ENCODE measurements around the gene FAM13A.

FAM13A gene

DNA sequence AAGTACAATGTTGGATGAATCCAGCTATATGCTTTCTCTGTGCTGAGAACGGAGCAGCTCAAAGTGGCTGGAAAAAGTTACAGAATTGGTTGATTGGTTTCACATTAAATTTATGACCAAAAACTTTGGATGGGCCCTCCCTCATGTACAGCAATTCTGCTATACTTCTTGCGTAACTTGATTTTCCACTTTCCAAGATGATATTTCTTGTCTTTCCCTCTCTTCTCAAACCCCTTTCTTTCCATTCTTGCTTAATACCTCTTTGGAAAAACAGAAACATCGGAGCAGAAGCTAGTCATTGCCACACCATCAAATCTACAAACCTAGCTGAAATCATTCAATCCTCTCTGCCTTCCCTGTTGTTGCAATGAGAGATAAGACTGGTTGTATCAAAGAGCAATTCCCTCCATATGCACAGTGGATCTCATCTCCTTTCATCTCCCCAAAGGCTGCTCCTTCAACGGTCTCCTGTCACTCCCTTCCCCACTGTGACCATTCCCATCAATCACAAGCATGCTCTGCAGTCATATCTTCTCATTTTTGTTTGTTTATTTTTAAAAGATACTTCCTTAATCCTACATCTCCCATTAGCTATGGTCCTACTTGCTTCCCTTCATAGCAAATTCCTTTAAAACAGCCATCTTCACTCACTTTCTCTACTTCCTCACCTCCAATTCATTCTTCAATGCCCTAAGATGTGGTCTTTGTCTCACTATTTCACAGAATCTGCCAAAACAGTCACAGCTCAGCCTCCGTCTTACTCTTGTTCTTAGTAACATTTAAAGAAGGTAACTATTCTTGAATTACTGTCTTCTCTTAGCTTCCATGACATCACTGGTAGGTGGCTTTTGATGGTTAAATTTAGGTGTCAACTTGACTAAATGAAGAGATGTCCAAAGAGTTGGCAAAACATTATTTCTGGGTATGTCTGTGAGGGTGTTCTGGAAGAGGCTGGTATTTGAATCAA, 145.5 kb downstream of the FAM13A start:
- Histone ChIP-seq H3K27me3 (replicated peaks; ENCODE audit: insufficient read depth, low read length) (no peaks in the 10 kb centered on the region), H3K4me3 (ENCODE audit: low read length) (no peak overlapping the region), H3F3A (ENCODE audit: insufficient read depth, low read length) (no peaks in the 10 kb centered on the region), H2AFZ (ENCODE audit: low read length) (no peak overlapping the region), H3K79me2 (ENCODE audit: low read length) (no peaks in the 10 kb centered on the region), H3K9me2 (replicated peaks; ENCODE audit: insufficient read depth, low read length) (no peaks in the 10 kb centered on the region), H3K9me3 (replicated peaks; ENCODE audit: insufficient read depth, low read length) (no peaks in the 10 kb centered on the region), H3K27ac (ENCODE audit: low read length) (no peak overlapping the region), H4K20me1 (ENCODE audit: insufficient read depth, low read length) (no peaks in the 10 kb centered on the region), H3K4me2 (ENCODE audit: low read depth, low read length) (no peak overlapping the region), H3K36me3 (replicated peaks; ENCODE audit: insufficient read depth, low read length) (no peaks in the 10 kb centered on the region), H3K4me1 (ENCODE audit: low read length) (no peaks in the 10 kb centered on the region), H3K9ac (ENCODE audit: low read length) (no peak overlapping the region)
- DNase-seq: no peak
- TF ChIP-seq EZH2 (optimal IDR thresholded peaks at IDR 0.05; ENCODE audit: low read depth, low read length): no peak
- no peak for TF ChIP-seq CTCF (IDR thresholded peaks at IDR 0.05; ENCODE audit: low read length)
- TF ChIP-seq EZH2phosphoT487 (IDR thresholded peaks at IDR 0.05; ENCODE audit: low read length): no peak

- no peaks in the 10 kb centered on the region for H3K36me3 ChIP-seq (replicated peaks; ENCODE audit: insufficient read depth, low read length)
- DNase-seq: no peak
- H3K9me3 ChIP-seq (replicated peaks; ENCODE audit: insufficient read depth, low read length): no peaks in the 10 kb centered on the region
- H3F3A ChIP-seq (ENCODE audit: insufficient read depth, low read length): no peaks in the 10 kb centered on the region
- no peak overlapping the region for H3K27ac ChIP-seq (ENCODE audit: low read length)
- no peak overlapping the region for H3K9ac ChIP-seq (ENCODE audit: low read length)
- no peaks in the 10 kb centered on the region for H3K27me3 ChIP-seq (replicated peaks; ENCODE audit: insufficient read depth, low read length)
- TF ChIP-seq CTCF (IDR thresholded peaks at IDR 0.05; ENCODE audit: low read length) (no peak), EZH2phosphoT487 (IDR thresholded peaks at IDR 0.05; ENCODE audit: low read length) (no peak), EZH2 (optimal IDR thresholded peaks at IDR 0.05; ENCODE audit: low read depth, low read length) (no peak)
- no peaks in the 10 kb centered on the region for H3K9me2 ChIP-seq (replicated peaks; ENCODE audit: insufficient read depth, low read length)
- H3K4me1 ChIP-seq (ENCODE audit: low read length): no peaks in the 10 kb centered on the region
- no peak overlapping the region for H3K4me2 ChIP-seq (ENCODE audit: low read depth, low read length)
- no peaks in the 10 kb centered on the region for H3K79me2 ChIP-seq (ENCODE audit: low read length)
- no peak overlapping the region for H2AFZ ChIP-seq (ENCODE audit: low read length)
- H4K20me1 ChIP-seq (ENCODE audit: insufficient read depth, low read length): no peaks in the 10 kb centered on the region
- H3K4me3 ChIP-seq (ENCODE audit: low read length): no peak overlapping the region
Observed at GRCh38 chr4:88910101-88910500, 146.9 kb downstream of the FAM13A start.

GRCh38 chr4:88908521-88908920, 148.5 kb downstream of the FAM13A start:
- DNase-seq: no peak
- H3K4me2 ChIP-seq (ENCODE audit: low read depth, low read length): no peak overlapping the region
- H3K4me3 ChIP-seq (ENCODE audit: low read length): no peak overlapping the region
- no peak overlapping the region for H3K9ac ChIP-seq (ENCODE audit: low read length)
- no peaks in the 10 kb centered on the region for H3K27me3 ChIP-seq (replicated peaks; ENCODE audit: insufficient read depth, low read length)
- H4K20me1 ChIP-seq (ENCODE audit: insufficient read depth, low read length): no peaks in the 10 kb centered on the region
- H3F3A ChIP-seq (ENCODE audit: insufficient read depth, low read length): no peaks in the 10 kb centered on the region
- H3K79me2 ChIP-seq (ENCODE audit: low read length): no peaks in the 10 kb centered on the region
- no peaks in the 10 kb centered on the region for H3K9me3 ChIP-seq (replicated peaks; ENCODE audit: insufficient read depth, low read length)
- no peaks in the 10 kb centered on the region for H3K4me1 ChIP-seq (ENCODE audit: low read length)
- no peak overlapping the region for H3K27ac ChIP-seq (ENCODE audit: low read length)
- H2AFZ ChIP-seq (ENCODE audit: low read length): no peak overlapping the region
- TF ChIP-seq EZH2 (optimal IDR thresholded peaks at IDR 0.05; ENCODE audit: low read depth, low read length) (no peak), EZH2phosphoT487 (IDR thresholded peaks at IDR 0.05; ENCODE audit: low read length) (no peak), CTCF (IDR thresholded peaks at IDR 0.05; ENCODE audit: low read length) (no peak)
- H3K9me2 ChIP-seq (replicated peaks; ENCODE audit: insufficient read depth, low read length): no peaks in the 10 kb centered on the region
- H3K36me3 ChIP-seq (replicated peaks; ENCODE audit: insufficient read depth, low read length): no peaks in the 10 kb centered on the region

Measured in MM.1S (cell line).